ENCODE results near the gene ANXA3.
"Not testable (repeated sequence)": the region's sequence is repeated elsewhere in the genome, so short reads cannot be mapped to it uniquely, and the experiment has no call there.

The ANXA3 gene

GRCh38 chr4:78551420-78552351 lies at the start of gene ANXA3:
ANXA3 (plus strand) TSS chr4:78551770; CDS start chr4:78554474, 2,704 bp downstream.
- DNase-seq (ENCODE audit: low read depth in 2 of 2, low spot score in 1 of 2): no peak

GRCh38 chr4:78506260-78506659 lies 45.3 kb upstream of the ANXA3 start:
- DNase-seq (ENCODE audit: low read depth in 2 of 2, low spot score in 1 of 2): not testable (repeated sequence)

- no peak for DNase-seq (ENCODE audit: low read depth in 2 of 2, low spot score in 1 of 2)
These were observed 42.5 kb upstream of the ANXA3 start for GRCh38 chr4:78509043-78509442.

- DNase-seq (ENCODE audit: low read depth in 2 of 2, low spot score in 1 of 2): no peak
These were observed 41.5 kb upstream of the ANXA3 start for GRCh38 chr4:78510108-78510507.

GRCh38 chr4:78510681-78511080 lies 40.9 kb upstream of the ANXA3 start:
- no peak for DNase-seq (ENCODE audit: low read depth in 2 of 2, low spot score in 1 of 2)

GRCh38 chr4:78512357-78512920 lies 39.1 kb upstream of the ANXA3 start:
- no peak for DNase-seq (ENCODE audit: low read depth in 2 of 2, low spot score in 1 of 2)

GRCh38 chr4:78513411-78513975 lies 38.1 kb upstream of the ANXA3 start:
- no peak for DNase-seq (ENCODE audit: low read depth in 2 of 2, low spot score in 1 of 2)

GRCh38 chr4:78517050-78517652 lies 34.4 kb upstream of the ANXA3 start:
- no peak for DNase-seq (ENCODE audit: low read depth in 2 of 2, low spot score in 1 of 2)

- DNase-seq (ENCODE audit: low read depth in 2 of 2, low spot score in 1 of 2): no peak
These were observed 33.0 kb upstream of the ANXA3 start for GRCh38 chr4:78518561-78518960.

GRCh38 chr4:78519962-78520361 lies 31.6 kb upstream of the ANXA3 start:
- no peak for DNase-seq (ENCODE audit: low read depth in 2 of 2, low spot score in 1 of 2)

GRCh38 chr4:78520808-78521226 lies 30.8 kb upstream of the ANXA3 start:
- no peak for DNase-seq (ENCODE audit: low read depth in 2 of 2, low spot score in 1 of 2)

- DNase-seq (ENCODE audit: low read depth in 2 of 2, low spot score in 1 of 2): no peak
These were observed 27.6 kb upstream of the ANXA3 start for GRCh38 chr4:78524009-78524408.

- DNase-seq (ENCODE audit: low read depth in 2 of 2, low spot score in 1 of 2): no peak
These were observed 26.0 kb upstream of the ANXA3 start for GRCh38 chr4:78525559-78525958.

- no peak for DNase-seq (ENCODE audit: low read depth in 2 of 2, low spot score in 1 of 2)
These were observed 24.5 kb upstream of the ANXA3 start for GRCh38 chr4:78527103-78527502.

GRCh38 chr4:78527555-78527954 lies 24.0 kb upstream of the ANXA3 start:
- no peak for DNase-seq (ENCODE audit: low read depth in 2 of 2, low spot score in 1 of 2)

GRCh38 chr4:78528327-78528726 lies 23.2 kb upstream of the ANXA3 start:
- DNase-seq (ENCODE audit: low read depth in 2 of 2, low spot score in 1 of 2): no peak

- DNase-seq (ENCODE audit: low read depth in 2 of 2, low spot score in 1 of 2): no peak
These were observed 21.9 kb upstream of the ANXA3 start for GRCh38 chr4:78529569-78530209.

GRCh38 chr4:78532046-78532445 lies 19.5 kb upstream of the ANXA3 start:
- no peak for DNase-seq (ENCODE audit: low read depth in 2 of 2, low spot score in 1 of 2)

- no peak for DNase-seq (ENCODE audit: low read depth in 2 of 2, low spot score in 1 of 2)
These were observed 17.7 kb upstream of the ANXA3 start for GRCh38 chr4:78533854-78534253.

GRCh38 chr4:78534286-78534955 lies 17.1 kb upstream of the ANXA3 start:
- no peak for DNase-seq (ENCODE audit: low read depth in 2 of 2, low spot score in 1 of 2)

- no peak for DNase-seq (ENCODE audit: low read depth in 2 of 2, low spot score in 1 of 2)
These were observed 9.2 kb upstream of the ANXA3 start for GRCh38 chr4:78542373-78542772.

Measured in stimulated activated CD8-positive, alpha-beta memory T cell treated with anti-CD3 and anti-CD28 coated beads, Interleukin-4, amount 100 ng/mL, for 4 hours (primary cell).